HepG2 (cell line): ENCODE measurements around the gene PRR19. TPM values are rescaled to one million over a fixed set of nuclear protein-coding genes. Genes with fewer than 3 reads are reported as not detected.

ENCODE experiments used
- ATAC-seq: fragments of 200-7000 bp; cut with Tn5 transposase; 3 replicates; pipeline ENCODE4 v1.9.1; 2020; ENCODE audit warnings: mild to moderate bottlenecking, moderate library complexity
- BruUV-seq: library from RNA; stranded (reverse); fragments of 400-500 nt; replicated peaks from 2 replicates; lab custom pipeline; 2021; lab: Mats Ljungman, UMichigan
- CTCF ChIA-PET: fragments of 300-600 bp; formaldehyde crosslinking; extraction: SDS; loops from one replicate; lab custom pipeline; 2021; ENCODE audit warnings: low total read pairs, inconsistent platforms, low intra/inter-chr PET ratio; lab: Yijun Ruan, JAX
- POLR2A ChIA-PET: fragments of 350-600 bp; sonication (Branson Sonifier 250); formaldehyde crosslinking; loops from one replicate; lab custom pipeline; 2020; ENCODE audit warnings: antibody characterized with exemption, inconsistent platforms; lab: Yijun Ruan, JAX
- DNase-seq: peaks from one replicate; pipeline ENCODE4 v3.0.0-alpha.2; 2015; ENCODE audit warnings: low spot score
- FAIRE-seq: peaks from 3 replicates; lab custom pipeline; 2011; peaks lifted over from hg19 to GRCh38; lab: Jason Lieb, UNC
- H2AFZ ChIP-seq: one replicate; pipeline ENCODE4 v1.6.1; 2011; ENCODE audit warnings: low read length, inconsistent platforms
- H3K27ac ChIP-seq: fragments of 300-600 bp; 3 replicates; pipeline ENCODE4 v1.8.0; 2011; ENCODE audit warnings: mixed run types, mild to moderate bottlenecking, mixed read lengths, low read length, inconsistent platforms; ENCODE audit not compliant: insufficient read depth; ENCODE audit errors: extremely low read length
- H3K27me3 ChIP-seq, 2 experiments: fragments of 200-600 bp in 1 of 2; 2 replicates in 1 of 2; 3 replicates in 1 of 2; pipeline versions ENCODE4 v1.6.0 to v1.8.0; 2011; ENCODE audit warnings: low read length in 2 of 2, mild to moderate bottlenecking in 2 of 2, moderate library complexity in 2 of 2, inconsistent platforms in 1 of 2; ENCODE audit not compliant: insufficient read depth in 2 of 2, control insufficient read depth in 1 of 2
- H3K36me3 ChIP-seq, 2 experiments: fragments of 200-600 bp in 1 of 2; replicated peaks in 1 of 2; 2 replicates in 1 of 2; 3 replicates in 1 of 2; pipeline versions ENCODE4 v1.5.1 to v1.8.0; 2011; ENCODE audit warnings: low read length in 2 of 2, inconsistent platforms in 1 of 2; ENCODE audit not compliant: insufficient read depth in 2 of 2, control insufficient read depth in 1 of 2
- H3K4me1 ChIP-seq: 2 replicates; pipeline ENCODE4 v1.5.1; 2012; ENCODE audit warnings: low read length, inconsistent platforms; ENCODE audit not compliant: insufficient read depth
- H3K4me2 ChIP-seq: 2 replicates; pipeline ENCODE4 v1.6.0; 2011; ENCODE audit warnings: low read depth, low read length, inconsistent platforms
- H3K4me3 ChIP-seq, 3 experiments: fragments of 200-600 bp in 1 of 3; sonication (generic), shearing (Covaris generic) in 1 of 3; replicated peaks in 1 of 3; 2 replicates each; pipeline ENCODE4 v1.5.1; 2011 to 2016; ENCODE audit warnings: low read length in 3 of 3, inconsistent platforms in 2 of 3, low read depth in 2 of 3, mild to moderate bottlenecking in 2 of 3, control low read depth in 1 of 3, mixed read lengths in 1 of 3; ENCODE audit not compliant: insufficient read depth in 1 of 3
- H3K79me2 ChIP-seq: one replicate; pipeline ENCODE4 v1.6.1; 2011; ENCODE audit warnings: low read length, inconsistent platforms; ENCODE audit not compliant: insufficient read depth
- H3K9ac ChIP-seq: 2 replicates; pipeline ENCODE4 v1.6.0; 2011; ENCODE audit warnings: mild to moderate bottlenecking, low read depth, low read length, inconsistent platforms; ENCODE audit not compliant: insufficient read depth
- H3K9me3 ChIP-seq: 2 replicates; pipeline ENCODE4 v1.5.1; 2012; ENCODE audit warnings: mild to moderate bottlenecking, low read length
- H4K20me1 ChIP-seq: 2 replicates; pipeline ENCODE4 v1.6.0; 2011; ENCODE audit warnings: inconsistent platforms, mild to moderate bottlenecking, low read length, moderate library complexity; ENCODE audit not compliant: insufficient read depth
- CTCF ChIP-seq: sonication (generic); formaldehyde crosslinking; IDR thresholded peaks from 2 replicates; pipeline ENCODE4 v1.5.0; 2020; ENCODE audit warnings: mild to moderate bottlenecking, missing genetic modification reagents, moderate library complexity
- DNMT1 ChIP-seq: sonication (generic); formaldehyde crosslinking; IDR thresholded peaks from 2 replicates; pipeline ENCODE4 v1.5.1; 2020; ENCODE audit warnings: mild to moderate bottlenecking, missing genetic modification reagents
- FOXA1 ChIP-seq, 2 experiments: fragments of 450-650 bp in 1 of 2; sonication (generic) in 1 of 2; formaldehyde crosslinking in 1 of 2; IDR thresholded peaks; 2 replicates each; pipeline versions ENCODE4 v1.4.0 to v1.6.1; 2016 to 2020; ENCODE audit warnings: missing genetic modification reagents in 1 of 2
- FOXM1 ChIP-seq: sonication (generic); formaldehyde crosslinking; IDR thresholded peaks from 2 replicates; pipeline ENCODE4 v1.5.0; 2020; ENCODE audit warnings: missing genetic modification reagents
- KLF6 ChIP-seq: IDR thresholded peaks from 2 replicates; pipeline ENCODE4 v1.8.0; 2016; ENCODE audit warnings: missing biosample characterization, missing genetic modification reagents
- MIXL1 ChIP-seq: IDR thresholded peaks from 2 replicates; pipeline ENCODE4 v1.6.1; 2016
- STAG1 ChIP-seq: sonication (generic); formaldehyde crosslinking; IDR thresholded peaks from 2 replicates; pipeline ENCODE4 v1.4.0; 2020; ENCODE audit warnings: missing genetic modification reagents
- ZFAT ChIP-seq: sonication (generic); formaldehyde crosslinking; conservative IDR thresholded peaks from 2 replicates; pipeline ENCODE4 v1.8.1; 2023; ENCODE audit warnings: missing genetic modification reagents, inconsistent platforms
- ZFP82 ChIP-seq: sonication (generic); formaldehyde crosslinking; IDR thresholded peaks from 2 replicates; pipeline ENCODE4 v1.5.1; 2020; ENCODE audit warnings: mild to moderate bottlenecking, missing genetic modification reagents, borderline replicate concordance
- ZFX ChIP-seq: sonication (generic); formaldehyde crosslinking; IDR thresholded peaks from 2 replicates; pipeline ENCODE4 v1.4.0; 2020; ENCODE audit warnings: mild to moderate bottlenecking, low read depth, missing genetic modification reagents, moderate library complexity
- ZNF589 ChIP-seq: sonication (generic); formaldehyde crosslinking; conservative IDR thresholded peaks from 2 replicates; pipeline ENCODE4 v1.8.0; 2022; ENCODE audit warnings: mild to moderate bottlenecking, moderate library complexity, missing genetic modification reagents
- ZSCAN30 ChIP-seq: sonication (generic); formaldehyde crosslinking; IDR thresholded peaks from 2 replicates; pipeline ENCODE4 v1.5.0; 2020; ENCODE audit warnings: mild to moderate bottlenecking, missing genetic modification reagents
- WGBS: methylation state at CpG from one replicate; pipeline ENCODE4 v1.1.6; 2017; ENCODE audit warnings: low lambda C conversion rate; 5-methylcytosine and 5-hydroxymethylcytosine counted together
- in situ Hi-C: cut with HindIII; loops from 2 replicates; pipeline ENCODE4 v1.10.0; 2017; ENCODE audit warnings: low pct_unique_long_range_greater_than_20kb; ENCODE audit not compliant: extremely low pct_ligation_motif_present
- intact Hi-C: fragments of 100-400 bp; cut with micrococcal nuclease; formaldehyde crosslinking; loops from one replicate; pipeline ENCODE4 v1.10.0; 2022; ENCODE audit not compliant: unreplicated experiment
- polyA plus RNA-seq, 8 experiments: library from polyadenylated mRNA; depleted of rRNA in 3 of 8; stranded (reverse) in 7 of 8; unstranded in 1 of 8; fragments of >200 nt; fragmentation: Illumina TruSeq in 4 of 8; extraction: Trizol in 4 of 8; gene quantifications; 2 replicates each; pipeline versions ENCODE4 v1.2.1 to v1.2.3, GENCODE V29; 2011 to 2016; ENCODE audit warnings: low read depth in 4 of 8, missing spikeins in 1 of 8, mixed read lengths in 1 of 8; ENCODE audit not compliant: insufficient read depth in 1 of 8
- total RNA-seq, 5 experiments: library from RNA; depleted of rRNA; stranded (reverse); fragments of >200 nt; fragmentation: Illumina TruSeq; extraction: Trizol; gene quantifications; 2 replicates each; pipeline ENCODE4 v1.2.3, GENCODE V29; 2016; ENCODE audit warnings: low read depth in 1 of 5
- TF ChIP-seq, protein P1 (sequence below): fragments of 450-650 bp; IDR thresholded peaks from 2 replicates; pipeline ENCODE4 v1.6.1; 2016

PRR19 gene
- total and polyA plus RNA-seq, 2 of the 13 experiments (the other 11 are each of a cell fraction or from before 2014, with no cell fraction given): 0.21 to 0.33 TPM

DNA sequence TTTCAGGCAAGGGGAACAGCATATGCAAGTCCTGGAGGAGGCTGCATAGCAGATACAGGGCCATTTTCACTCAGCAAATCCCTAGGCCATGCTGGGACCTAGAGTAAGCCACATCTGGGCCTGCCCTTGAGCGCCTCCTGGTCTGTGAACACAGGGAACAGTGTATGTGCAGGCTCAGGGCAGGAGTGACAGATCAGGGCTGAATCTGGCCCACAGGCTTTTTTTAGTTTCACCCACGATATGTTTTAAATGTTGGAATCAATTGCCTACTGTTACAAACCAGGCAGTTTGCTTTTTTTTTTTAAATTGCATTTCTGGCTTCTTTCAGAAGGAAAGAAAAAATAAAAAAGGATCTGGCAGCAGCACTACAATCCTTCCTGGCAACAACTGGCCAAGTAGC lies 9.7 kb downstream of the PRR19 start:
- no peak overlapping the region for H2AFZ ChIP-seq
- H3K27me3 ChIP-seq: peaks cover 0 to 10% of the 10 kb centered on the region in 2 experiments; a peak in 3 of 5 replicates
- no peak overlapping the region for H3K27ac ChIP-seq
- H3K4me3 ChIP-seq: no peak overlapping the region
- no peaks in the 10 kb centered on the region for H3K36me3 ChIP-seq
- BruUV-seq: no TSS peak
- in situ Hi-C loops (no loop called here), intact Hi-C loops (no loop called here)
- DNase-seq: no peak
- FAIRE-seq: no peak
- 0% methylated on average over 1 of the region's 2 CpGs for WGBS
- ChIA-PET CTCF (no interaction called here), POLR2A (no interaction called here)
- peak; percentile 65 for ATAC-seq
- TF ChIP-seq STAG1 (CRISPR knock-in tag) (peak; percentile 30; the same call in 1 of the 2 replicates), ZFX (CRISPR knock-in tag) (peak; percentile 23; the same call in 1 of the 2 replicates), CTCF (CRISPR knock-in tag) (peak; percentile 51), ZSCAN30 (CRISPR knock-in tag) (no peak), DNMT1 (CRISPR knock-in tag) (no peak), ZFAT (CRISPR knock-in tag) (no peak), MIXL1 (CRISPR knock-in tag) (no peak)
- no peak overlapping the region for H3K9ac ChIP-seq
- no peaks in the 10 kb centered on the region for H3K79me2 ChIP-seq
- H4K20me1 ChIP-seq: no peaks in the 10 kb centered on the region
- H3K4me1 ChIP-seq: peaks cover 25% of the 10 kb centered on the region
- no peak overlapping the region for H3K4me2 ChIP-seq
- H3K9me3 ChIP-seq: no peaks in the 10 kb centered on the region

- no TSS peak for BruUV-seq
- no peak overlapping the region for H2AFZ ChIP-seq
- H3K4me2 ChIP-seq: no peak overlapping the region
- H3K9me3 ChIP-seq: no peaks in the 10 kb centered on the region
- FAIRE-seq (no peak), ATAC-seq (no peak), DNase-seq (no peak)
- intact Hi-C loops: no loop called here
- in situ Hi-C loops: no loop called here
- H3K79me2 ChIP-seq: no peaks in the 10 kb centered on the region
- H4K20me1 ChIP-seq: no peaks in the 10 kb centered on the region
- TF ChIP-seq KLF6 (CRISPR knock-in tag) (no peak), FOXM1 (no peak), FOXA1 (IDR thresholded peaks at IDR 0.05) (no peak), FOXA1 (CRISPR knock-in tag; IDR thresholded peaks at IDR 0.05) (no peak), ZNF589 (no peak), ZFP82 (no peak)
- TF ChIP-seq, protein P1, sequence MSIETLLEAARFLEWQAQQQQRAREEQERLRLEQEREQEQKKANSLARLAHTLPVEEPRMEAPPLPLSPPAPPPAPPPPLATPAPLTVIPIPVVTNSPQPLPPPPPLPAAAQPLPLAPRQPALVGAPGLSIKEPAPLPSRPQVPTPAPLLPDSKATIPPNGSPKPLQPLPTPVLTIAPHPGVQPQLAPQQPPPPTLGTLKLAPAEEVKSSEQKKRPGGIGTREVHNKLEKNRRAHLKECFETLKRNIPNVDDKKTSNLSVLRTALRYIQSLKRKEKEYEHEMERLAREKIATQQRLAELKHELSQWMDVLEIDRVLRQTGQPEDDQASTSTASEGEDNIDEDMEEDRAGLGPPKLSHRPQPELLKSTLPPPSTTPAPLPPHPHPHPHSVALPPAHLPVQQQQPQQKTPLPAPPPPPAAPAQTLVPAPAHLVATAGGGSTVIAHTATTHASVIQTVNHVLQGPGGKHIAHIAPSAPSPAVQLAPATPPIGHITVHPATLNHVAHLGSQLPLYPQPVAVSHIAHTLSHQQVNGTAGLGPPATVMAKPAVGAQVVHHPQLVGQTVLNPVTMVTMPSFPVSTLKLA: no peak
- POLR2A ChIA-PET: no interaction called here
- no peaks in the 10 kb centered on the region for H3K36me3 ChIP-seq
- 56% methylated on average over 3 of the region's 5 CpGs for WGBS
- H3K9ac ChIP-seq: no peak overlapping the region
- no peak overlapping the region for H3K27ac ChIP-seq
- no peak overlapping the region; a peak in 1 of 6 replicates for H3K4me3 ChIP-seq
- H3K4me1 ChIP-seq: peaks cover 32% of the 10 kb centered on the region
- peaks cover 0 to 10% of the 10 kb centered on the region in 2 experiments; a peak in 3 of 5 replicates for H3K27me3 ChIP-seq
- CTCF ChIA-PET: no interaction called here
Observed at GRCh38 chr19:42312370-42312769, 10.4 kb downstream of the PRR19 start.
